T-helper 2 cell treated with Interferon-gamma antibody and Interleukin-4, amounts not matched to agents 5 μg/mL and 100 μg/mL, for 36 hours (primary cell): ENCODE data around the gene NFYC.
"Not testable (repeated sequence)": the region's sequence is repeated elsewhere in the genome, so short reads cannot be mapped to it uniquely, and the experiment has no call there.

ENCODE experiments used
- DNase-seq: peaks from one replicate; pipeline ENCODE4 v3.0.0; 2021; ENCODE audit warnings: low spot score
- H3K27ac Mint-ChIP-seq: one replicate; pipeline ENCODE4 v1.8.0; 2021; ENCODE audit warnings: mild to moderate bottlenecking, mixed read lengths
- H3K27me3 Mint-ChIP-seq: one replicate; pipeline ENCODE4 v1.8.0; 2021; ENCODE audit warnings: low read depth, mixed read lengths
- H3K36me3 Mint-ChIP-seq: one replicate; pipeline ENCODE4 v1.8.0; 2021; ENCODE audit warnings: low read depth, mixed read lengths
- H3K4me1 Mint-ChIP-seq: one replicate; pipeline ENCODE4 v1.8.0; 2021; ENCODE audit warnings: low read depth, mixed read lengths
- H3K4me3 Mint-ChIP-seq: one replicate; pipeline ENCODE4 v1.8.0; 2022; ENCODE audit warnings: mild to moderate bottlenecking, moderate library complexity, mixed read lengths
- H3K9me3 Mint-ChIP-seq: one replicate; pipeline ENCODE4 v1.8.0; 2021; ENCODE audit warnings: mixed read lengths

NFYC gene

DNA sequence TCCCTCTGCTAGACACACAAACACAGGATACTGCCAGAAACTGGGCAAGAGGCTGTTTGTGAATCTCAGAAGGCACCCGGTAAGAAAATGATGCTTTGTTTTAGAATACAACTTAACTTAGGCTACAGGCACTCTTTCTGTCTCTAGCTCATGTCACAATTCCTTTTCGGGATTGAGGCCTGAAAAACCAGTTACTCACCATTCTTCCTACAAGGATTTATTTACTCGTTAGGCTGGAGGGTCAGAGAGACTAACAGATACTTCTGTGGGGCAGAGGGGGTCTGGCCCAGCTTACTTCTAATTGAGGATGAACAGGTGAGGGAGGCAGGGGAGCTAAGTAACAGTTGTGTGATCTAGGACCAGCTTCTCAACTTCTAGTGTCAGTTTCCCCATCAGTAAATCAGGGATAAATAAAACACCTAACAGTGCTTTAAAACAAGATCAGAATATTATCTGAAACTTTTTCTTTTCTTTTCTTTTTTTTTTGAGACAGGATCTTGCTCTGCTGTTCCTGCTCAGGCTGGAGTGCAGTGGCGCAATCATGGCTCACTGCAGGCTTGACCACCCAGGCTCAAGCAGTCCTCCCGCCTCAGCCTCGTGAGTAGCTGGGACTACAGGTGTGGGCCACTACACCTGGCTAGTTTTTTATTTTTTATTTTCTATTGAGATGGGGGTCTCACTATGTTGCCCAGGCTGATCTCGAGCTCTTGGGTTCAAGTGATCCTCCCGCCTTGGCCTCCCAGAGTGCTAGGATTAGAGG lies 31.9 kb downstream of the NFYC start:
- H3K4me1 Mint-ChIP-seq = peaks cover 8% of the 10 kb centered on the region

DNA sequence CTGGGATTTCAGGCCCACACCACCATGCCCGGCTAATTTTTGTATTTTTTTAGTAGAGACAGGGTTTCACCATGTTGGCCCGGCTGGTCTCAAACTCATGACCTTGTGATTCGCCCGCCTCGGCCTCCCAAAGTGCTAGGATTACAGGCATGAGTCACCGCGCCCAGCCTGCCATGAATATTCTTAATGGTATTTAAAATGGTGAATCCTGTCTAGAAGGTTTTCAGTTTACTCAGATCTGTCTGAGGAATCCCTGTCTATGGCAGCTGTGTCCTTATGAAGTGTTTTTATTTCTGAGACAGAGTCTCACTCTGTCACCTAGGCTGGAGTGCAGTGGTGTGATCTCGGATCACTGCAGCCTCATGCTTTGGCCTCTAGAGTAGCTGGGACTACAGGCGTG lies 36.2 kb downstream of the NFYC start:
- not testable (repeated sequence) for DNase-seq, H3K4me3 Mint-ChIP-seq, H3K27me3 Mint-ChIP-seq, H3K27ac Mint-ChIP-seq, H3K9me3 Mint-ChIP-seq
- Mint-ChIP-seq H3K4me1 (peaks cover 28% of the 10 kb centered on the region), H3K36me3 (peaks cover 20% of the 10 kb centered on the region)

More for the DNA sequence above, 31.9 kb downstream of the NFYC start:
- DNase-seq = no peak
- no peaks in the 10 kb centered on the region for H3K27me3 Mint-ChIP-seq
- peaks cover 10% of the 10 kb centered on the region for H3K36me3 Mint-ChIP-seq
- H3K27ac Mint-ChIP-seq = no peak overlapping the region
- H3K4me3 Mint-ChIP-seq = no peak overlapping the region
- no peaks in the 10 kb centered on the region for H3K9me3 Mint-ChIP-seq

DNA sequence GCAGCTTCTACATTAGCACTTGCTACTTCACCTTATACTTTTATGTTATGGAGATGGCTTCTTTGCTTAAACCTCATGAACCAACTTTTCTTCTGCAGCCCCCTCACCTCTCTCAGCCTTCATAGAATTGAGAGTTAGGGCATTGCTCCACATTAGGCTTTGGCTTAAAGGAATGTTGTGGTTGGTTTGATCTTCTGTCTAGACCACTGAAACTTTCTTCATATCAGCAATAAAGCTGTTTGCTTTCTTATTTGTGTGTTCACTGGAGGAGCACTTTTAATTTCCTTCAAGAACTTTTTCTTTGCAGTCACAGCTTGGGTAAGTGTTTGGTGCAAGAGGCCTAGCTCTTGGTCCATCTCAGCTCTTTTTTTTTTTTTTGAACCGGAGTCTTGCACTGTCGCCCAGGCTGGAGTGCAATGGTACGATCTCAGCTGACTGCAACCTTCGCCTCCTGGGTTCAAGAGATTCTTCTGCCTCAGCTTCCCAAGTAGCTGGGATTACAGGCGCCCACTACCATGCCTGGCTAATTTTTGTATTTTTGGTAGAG lies 37.9 kb downstream of the NFYC start:
- H3K27ac Mint-ChIP-seq, H3K27me3 Mint-ChIP-seq, H3K4me3 Mint-ChIP-seq, H3K9me3 Mint-ChIP-seq, DNase-seq: not testable (repeated sequence)
- Mint-ChIP-seq H3K4me1 (peaks cover 32% of the 10 kb centered on the region), H3K36me3 (peaks cover 17% of the 10 kb centered on the region)

DNA sequence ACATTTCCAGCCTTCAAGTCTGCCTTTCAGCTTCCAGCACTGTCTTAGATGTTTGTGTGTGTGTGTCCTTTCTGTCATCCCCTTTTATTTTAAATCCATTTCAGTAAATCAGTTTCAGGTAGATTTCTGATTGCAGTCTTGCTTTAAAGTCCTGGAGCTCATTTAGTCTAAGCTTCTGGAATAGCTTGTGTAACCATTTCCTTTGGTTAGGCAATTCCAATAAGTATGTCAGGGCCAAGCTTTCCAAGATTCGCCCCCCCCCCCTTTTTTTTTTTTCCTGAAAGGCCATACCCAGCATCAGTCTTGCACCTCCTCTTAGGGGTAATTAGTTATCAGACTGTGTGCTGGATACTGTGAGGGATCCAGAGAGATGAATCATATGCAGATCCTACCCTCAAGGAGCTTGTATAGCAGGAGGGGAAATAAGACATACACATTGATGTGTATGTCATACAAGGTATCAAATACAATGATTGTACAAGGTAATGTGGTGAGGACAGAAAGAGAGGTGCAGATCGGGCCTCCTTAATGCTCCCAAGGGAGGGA lies 41.3 kb downstream of the NFYC start:
- DNase-seq = no peak
- Mint-ChIP-seq H3K9me3 (no peaks in the 10 kb centered on the region), H3K4me3 (no peak overlapping the region), H3K27ac (no peak overlapping the region), H3K27me3 (no peaks in the 10 kb centered on the region), H3K36me3 (peaks cover 18% of the 10 kb centered on the region), H3K4me1 (peaks cover 30% of the 10 kb centered on the region)

DNA sequence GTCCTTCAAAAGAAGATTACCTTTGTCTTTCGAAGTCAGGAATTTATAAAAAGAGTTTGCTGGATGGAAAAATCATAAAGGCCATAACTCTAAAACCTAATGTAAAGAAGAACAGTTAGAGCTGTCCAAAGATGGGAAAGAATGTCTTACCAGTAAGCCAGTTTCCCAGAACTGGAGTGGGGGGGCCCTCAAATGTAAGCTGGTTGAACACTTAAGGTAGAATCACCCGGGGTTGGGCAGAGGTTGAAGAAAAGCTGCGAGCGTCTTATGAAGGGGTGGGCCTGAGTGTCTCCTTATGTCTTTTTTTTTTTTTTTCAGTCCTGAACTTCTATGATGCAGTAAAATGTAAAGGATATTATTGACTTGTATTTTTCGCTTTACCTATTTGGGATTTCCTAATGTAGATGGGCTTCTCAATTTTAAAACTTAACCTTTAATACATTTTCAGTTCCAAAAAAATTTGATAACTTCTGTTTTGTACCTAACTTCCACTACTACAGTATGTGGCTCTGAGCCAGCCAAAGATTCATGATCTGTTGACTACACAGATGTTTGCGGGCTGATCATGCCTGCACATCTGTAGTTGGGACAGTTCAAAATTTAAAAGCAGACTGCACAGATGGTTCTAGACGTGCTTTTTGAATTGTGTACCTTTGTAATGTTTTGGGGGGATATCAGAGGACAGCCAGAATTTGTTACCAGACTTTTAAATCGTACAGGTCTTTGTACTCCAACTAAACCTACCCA lies 43.6 kb downstream of the NFYC start:
- Mint-ChIP-seq H3K4me3 (no peak overlapping the region), H3K27ac (no peak overlapping the region), H3K4me1 (peaks cover 20% of the 10 kb centered on the region), H3K36me3 (peaks cover 31% of the 10 kb centered on the region), H3K27me3 (no peaks in the 10 kb centered on the region), H3K9me3 (no peaks in the 10 kb centered on the region)
- no peak for DNase-seq

DNA sequence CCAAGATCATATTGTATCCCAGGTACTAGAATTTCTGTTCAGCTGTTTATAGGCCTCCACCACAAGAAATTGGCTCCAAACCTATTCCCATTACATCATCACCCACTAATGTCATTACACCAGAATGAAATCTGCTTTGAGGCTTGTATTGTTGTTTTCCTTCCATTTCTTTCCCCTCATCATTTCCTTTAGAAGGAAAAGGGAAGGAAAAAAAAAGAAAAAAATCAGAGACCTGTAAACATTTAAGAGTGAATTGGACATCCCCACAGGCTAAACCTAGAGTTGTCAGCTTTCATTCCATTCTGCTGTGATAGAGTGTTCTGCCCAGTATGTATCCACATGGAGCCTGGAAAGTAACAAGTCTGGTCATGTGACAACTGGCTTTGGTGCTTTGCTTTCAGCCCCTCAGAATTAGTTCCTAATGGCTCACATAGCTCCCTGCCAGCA lies 44.6 kb downstream of the NFYC start:
- H3K4me1 Mint-ChIP-seq = peaks cover 17% of the 10 kb centered on the region
- H3K27me3 Mint-ChIP-seq = no peaks in the 10 kb centered on the region
- no peak for DNase-seq
- no peak overlapping the region for H3K27ac Mint-ChIP-seq
- H3K36me3 Mint-ChIP-seq = peaks cover 32% of the 10 kb centered on the region
- no peaks in the 10 kb centered on the region for H3K9me3 Mint-ChIP-seq
- H3K4me3 Mint-ChIP-seq = no peak overlapping the region

DNA sequence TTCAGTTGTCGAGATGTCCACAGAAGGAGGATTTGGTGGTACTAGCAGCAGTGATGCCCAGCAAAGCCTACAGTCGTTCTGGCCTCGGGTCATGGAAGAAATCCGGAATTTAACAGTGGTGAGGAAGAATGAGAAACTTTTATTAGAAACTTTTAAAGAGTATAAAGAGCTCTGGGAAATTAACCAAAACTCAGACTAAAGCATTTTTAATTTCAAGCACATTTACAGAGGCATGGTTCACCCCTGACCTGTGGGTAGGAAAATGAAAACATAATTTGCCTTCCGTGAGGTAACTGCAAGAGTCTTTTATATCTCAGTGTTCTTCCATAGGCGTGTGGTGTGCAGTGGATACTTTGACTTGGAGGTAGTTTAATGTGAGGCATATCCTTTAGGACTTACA lies 47.3 kb downstream of the NFYC start:
- no peaks in the 10 kb centered on the region for H3K9me3 Mint-ChIP-seq
- peaks cover 43% of the 10 kb centered on the region for H3K36me3 Mint-ChIP-seq
- H3K4me1 Mint-ChIP-seq = peaks cover 19% of the 10 kb centered on the region
- H3K4me3 Mint-ChIP-seq = no peak overlapping the region
- DNase-seq = no peak
- no peak overlapping the region for H3K27ac Mint-ChIP-seq
- no peaks in the 10 kb centered on the region for H3K27me3 Mint-ChIP-seq

DNA sequence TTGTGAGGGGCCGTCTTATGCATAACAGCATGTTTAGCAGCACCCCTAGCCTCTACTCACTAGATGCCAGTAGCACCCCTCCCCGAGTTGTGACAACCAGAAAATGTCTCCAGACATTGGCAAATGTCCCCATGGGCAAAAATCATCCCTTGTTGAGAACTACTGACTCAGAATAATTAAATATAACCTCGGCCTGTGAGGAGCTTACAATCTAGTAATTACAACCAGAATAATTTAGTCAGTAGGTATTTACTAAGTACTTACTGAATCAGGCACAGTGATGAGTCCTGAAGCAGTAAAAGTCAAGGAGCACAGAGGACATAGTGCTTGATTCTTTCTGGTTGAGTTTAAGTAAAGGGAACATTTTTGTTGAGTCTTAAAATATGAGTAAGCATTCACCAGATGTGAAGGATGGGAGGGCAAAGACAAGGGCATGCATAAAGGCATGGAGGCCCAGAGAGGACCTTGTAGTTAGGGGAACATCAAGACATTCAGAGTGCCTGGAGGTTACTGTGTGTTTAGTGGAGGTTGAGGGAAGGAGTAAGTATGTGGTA lies 48.0 kb downstream of the NFYC start:
- H3K27me3 Mint-ChIP-seq = no peaks in the 10 kb centered on the region
- H3K36me3 Mint-ChIP-seq = peaks cover 48% of the 10 kb centered on the region
- no peak for DNase-seq
- H3K4me3 Mint-ChIP-seq = no peak overlapping the region
- peaks cover 19% of the 10 kb centered on the region for H3K4me1 Mint-ChIP-seq
- H3K27ac Mint-ChIP-seq = no peak overlapping the region
- no peaks in the 10 kb centered on the region for H3K9me3 Mint-ChIP-seq

DNA sequence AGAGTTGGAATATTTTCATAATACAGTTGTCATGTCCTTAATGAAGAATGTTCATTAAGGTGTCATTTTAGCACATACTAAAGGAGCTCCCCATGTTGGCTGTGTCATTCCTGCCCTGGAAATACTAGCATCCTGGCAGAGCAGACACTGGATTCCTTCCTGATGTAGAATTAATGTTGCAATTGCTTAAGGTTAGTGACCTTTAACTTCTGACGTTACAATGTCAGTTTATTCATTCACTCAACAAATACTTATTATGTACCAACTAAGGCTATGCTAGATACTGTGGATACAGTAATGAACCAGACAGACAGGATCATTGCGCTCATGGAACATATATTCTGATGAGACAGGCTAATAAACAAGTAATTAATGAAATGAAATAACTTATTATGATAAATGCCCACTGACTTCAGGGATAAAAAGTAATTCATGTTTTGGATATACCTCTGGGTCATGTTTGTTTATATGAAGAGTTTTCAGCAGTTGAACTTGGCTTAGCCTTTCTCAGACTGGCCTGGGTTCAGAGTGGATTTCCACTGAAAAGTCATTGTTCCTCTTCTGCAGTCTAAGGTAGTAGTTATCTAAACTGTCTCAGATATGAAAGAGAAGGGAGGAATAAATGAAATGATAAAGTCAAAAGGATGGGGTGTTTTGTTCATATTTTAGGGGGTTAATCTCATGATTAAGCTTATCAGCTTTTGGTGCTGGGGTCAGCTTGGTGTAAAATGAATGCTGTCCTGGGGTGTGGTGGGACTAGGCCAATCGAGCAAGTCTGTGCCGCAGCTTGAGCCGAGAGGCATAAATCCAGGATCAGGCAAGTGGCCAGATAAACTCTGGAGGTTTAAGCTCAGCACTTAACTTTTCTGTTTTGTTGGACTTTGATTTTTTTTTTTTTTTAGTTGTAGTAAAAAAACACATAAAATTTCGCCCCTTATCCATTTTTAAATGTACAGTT lies 48.8 kb downstream of the NFYC start:
- no peak overlapping the region for H3K4me3 Mint-ChIP-seq

DNA sequence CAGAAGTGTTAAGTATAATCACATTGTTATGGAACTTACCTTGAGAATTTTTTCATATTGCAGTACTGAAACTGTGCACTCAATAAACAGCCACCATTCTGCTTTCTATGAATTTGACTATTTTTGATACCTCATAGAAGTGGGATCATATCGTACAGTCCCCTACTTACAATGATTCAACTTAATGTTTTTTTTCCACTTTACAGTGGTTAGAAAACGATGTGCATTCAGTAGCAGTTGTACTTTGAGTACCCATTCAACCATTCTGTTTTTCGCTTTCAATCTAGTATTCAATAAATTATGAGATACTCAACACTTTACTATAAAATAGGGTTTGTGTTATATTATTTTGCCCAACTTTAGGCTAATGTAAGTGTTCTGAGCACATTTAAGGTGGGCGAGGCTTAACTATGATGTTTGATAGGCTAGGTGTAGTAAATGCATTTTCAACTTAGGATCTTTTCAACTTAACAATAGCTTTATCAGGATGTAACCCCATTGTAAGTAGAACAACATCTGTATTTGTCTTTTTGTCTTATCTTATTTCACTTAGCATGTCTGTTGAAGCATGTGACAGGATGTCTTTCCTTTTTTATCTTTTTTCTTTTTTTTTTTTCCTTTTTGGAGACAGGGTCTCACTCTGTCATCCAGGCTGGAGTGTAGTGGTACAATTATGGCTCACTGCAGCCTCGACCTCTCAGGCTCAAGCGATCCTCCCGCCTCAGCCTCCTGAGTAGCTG lies 49.7 kb downstream of the NFYC start:
- DNase-seq = no peak
- H3K36me3 Mint-ChIP-seq = peaks cover 53% of the 10 kb centered on the region
- H3K27me3 Mint-ChIP-seq = no peaks in the 10 kb centered on the region
- no peak overlapping the region for H3K27ac Mint-ChIP-seq
- peaks cover 26% of the 10 kb centered on the region for H3K4me1 Mint-ChIP-seq
- H3K9me3 Mint-ChIP-seq = no peaks in the 10 kb centered on the region
- no peak overlapping the region for H3K4me3 Mint-ChIP-seq

More for the DNA sequence above, 48.8 kb downstream of the NFYC start:
- Mint-ChIP-seq H3K27me3 (no peaks in the 10 kb centered on the region), H3K27ac (no peak overlapping the region), H3K4me1 (peaks cover 18% of the 10 kb centered on the region), H3K9me3 (no peaks in the 10 kb centered on the region), H3K36me3 (peaks cover 51% of the 10 kb centered on the region)
- DNase-seq = no peak

DNA sequence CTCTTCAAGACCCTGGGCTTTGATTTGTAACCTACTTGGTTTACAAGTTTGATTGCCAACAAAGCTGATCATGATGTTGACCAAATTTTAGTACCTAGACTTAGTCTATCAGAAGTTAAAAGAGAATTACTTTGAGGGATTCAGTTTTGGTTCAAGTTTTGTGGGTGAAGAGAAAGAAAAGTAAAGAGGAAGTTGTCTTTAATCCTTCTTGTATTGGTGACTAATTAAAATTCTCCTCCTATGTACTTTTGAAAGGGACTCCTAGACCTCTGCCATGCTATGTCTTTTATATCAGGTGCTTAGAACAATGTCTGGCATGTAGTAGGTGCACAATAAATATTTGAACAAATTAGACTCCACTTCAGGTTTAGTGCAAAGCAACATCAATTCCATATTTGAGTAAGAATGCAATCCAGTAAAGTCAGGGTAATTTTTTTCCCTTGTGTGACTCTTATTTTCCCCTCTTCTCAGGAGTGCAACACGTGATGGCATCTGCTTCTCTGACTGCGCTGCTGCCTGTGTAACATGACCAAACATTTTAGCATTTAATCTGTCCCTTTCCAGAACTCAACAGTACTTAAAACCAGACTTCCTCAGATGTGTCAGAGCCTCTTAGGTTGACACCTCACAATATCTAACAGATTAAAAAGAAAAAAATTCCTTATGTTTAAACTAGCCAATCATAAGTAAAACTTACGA lies 51.0 kb downstream of the NFYC start:
- Mint-ChIP-seq H3K27me3 (no peaks in the 10 kb centered on the region), H3K4me3 (no peak overlapping the region), H3K27ac (peak overlapping the region; percentile 60), H3K9me3 (no peaks in the 10 kb centered on the region), H3K36me3 (peaks cover 65% of the 10 kb centered on the region), H3K4me1 (peaks cover 28% of the 10 kb centered on the region)
- peak; percentile 28 for DNase-seq

DNA sequence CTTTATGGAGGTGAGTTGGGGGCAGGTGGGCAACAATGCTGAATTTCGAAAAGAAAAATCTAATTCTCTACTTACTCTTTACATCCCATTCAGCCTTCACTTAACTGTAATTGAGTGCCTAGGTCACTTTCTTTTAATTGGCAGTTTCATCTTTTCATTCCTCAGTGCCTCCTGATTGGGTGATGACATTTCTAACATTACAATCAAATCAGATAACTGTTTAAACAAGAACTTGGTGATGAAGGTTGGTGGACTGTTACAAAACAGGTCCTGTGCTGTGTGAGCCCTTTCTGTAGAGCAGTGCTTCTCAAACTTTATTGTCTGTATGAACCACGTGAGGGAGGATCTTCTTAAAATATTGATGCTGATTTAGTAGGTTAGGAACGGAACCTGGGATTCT lies 51.9 kb downstream of the NFYC start:
- DNase-seq = no peak
- Mint-ChIP-seq H3K9me3 (no peaks in the 10 kb centered on the region), H3K27me3 (no peaks in the 10 kb centered on the region), H3K27ac (no peak overlapping the region), H3K36me3 (peaks cover 70% of the 10 kb centered on the region), H3K4me1 (peaks cover 28% of the 10 kb centered on the region), H3K4me3 (no peak overlapping the region)
